PC-9 (cell line): Measurements from ENCODE around the gene LSM14A.

ENCODE experiments used
- CTCF ChIP-seq: fragments of 200-600 bp; sonication (generic); conservative IDR thresholded peaks from 2 replicates; pipeline ENCODE4 v1.6.1; 2017; ENCODE audit warnings: mixed run types, antibody characterized with exemption, mild to moderate bottlenecking, moderate library complexity
- EZH2 ChIP-seq: fragments of 200-600 bp; sonication (generic); IDR thresholded peaks from 2 replicates; pipeline ENCODE4 v1.8.0; 2017; ENCODE audit warnings: antibody characterized with exemption, low read depth

GRCh38 chr19:34182125-34182524 lies 9.8 kb downstream of the LSM14A start:
- TF ChIP-seq EZH2 (no peak), CTCF (no peak)
